ENCODE measurements around the gene LMAN1L.

GRCh38 chr15:74802862-74803447 lies 9.7 kb upstream of the LMAN1L start:
- TF ChIP-seq CTCF (IDR thresholded peaks at IDR 0.05) (no peak), POLR2AphosphoS5 (IDR thresholded peaks at IDR 0.05) (no peak), POLR2A (IDR thresholded peaks at IDR 0.05; ENCODE audit: low read depth) (no peak), EP300 (IDR thresholded peaks at IDR 0.05) (no peak)
